ENCODE measurements around the gene EXOC4. TPM values are rescaled to one million over a fixed set of nuclear protein-coding genes. Genes with fewer than 3 reads are reported as not detected.

EXOC4 gene
- total RNA-seq, 1 experiment from 2014 or later: 75.8 TPM

- Histone ChIP-seq H3K14ac (ENCODE audit: insufficient read depth, low read length) (no peak overlapping the region), H2BK15ac (ENCODE audit: low read depth, low read length) (no peak overlapping the region), H4K20me1 (ENCODE audit: control insufficient read depth, insufficient read depth, insufficient read length) (no peaks in the 10 kb centered on the region), H2BK120ac (ENCODE audit: low read depth, low read length, poor library complexity, severe bottlenecking) (no peak overlapping the region), H3K18ac (ENCODE audit: insufficient read length, low read depth, low read length) (no peak overlapping the region), H3K4ac (ENCODE audit: low read depth, low read length) (no peak overlapping the region), H2BK20ac (ENCODE audit: low read depth, low read length, poor library complexity, severe bottlenecking) (no peak overlapping the region), H3K27ac (ENCODE audit: insufficient read length, low read depth, low read length) (no peak overlapping the region), H3K23ac (ENCODE audit: insufficient read length, low read depth, low read length) (no peak overlapping the region), H4K91ac (ENCODE audit: insufficient read length, low read depth, low read length) (no peak overlapping the region), H3K79me1 (ENCODE audit: insufficient read depth, low read depth, low read length, poor library complexity, severe bottlenecking) (no peaks in the 10 kb centered on the region), H3K56ac (ENCODE audit: insufficient read length, low read depth, low read length) (no peak overlapping the region), H3K27me3 (ENCODE audit: insufficient read depth, low read length) (no peaks in the 10 kb centered on the region), H3K23me2 (ENCODE audit: insufficient read length, low read depth, low read length, poor library complexity, severe bottlenecking) (no peaks in the 10 kb centered on the region), H3K79me2 (ENCODE audit: insufficient read depth, low read length) (no peaks in the 10 kb centered on the region), H4K5ac (ENCODE audit: insufficient read length, low read depth, low read length) (no peak overlapping the region), H3K9me3 (ENCODE audit: control insufficient read depth, low read depth, low read length) (no peaks in the 10 kb centered on the region), H2AFZ (ENCODE audit: low read length) (no peak overlapping the region), H3K4me1 (ENCODE audit: insufficient read depth, low read length) (no peaks in the 10 kb centered on the region), H3K4me2 (ENCODE audit: insufficient read depth, insufficient read length, low read length) (no peak overlapping the region), H3T11ph (ENCODE audit: low read length) (no peak overlapping the region), H3K9ac (ENCODE audit: extremely low read depth, insufficient read length, low read length) (no peak overlapping the region), H2BK12ac (ENCODE audit: insufficient read length, low read depth, low read length) (no peak overlapping the region), H2BK5ac (ENCODE audit: insufficient read length, low read length) (no peak overlapping the region), H4K8ac (replicated peaks; ENCODE audit: insufficient read length, low read depth, low read length) (no peak overlapping the region), H2AK5ac (ENCODE audit: insufficient read length, low read length) (no peak overlapping the region)
- H3K36me3 Mint-ChIP-seq (ENCODE audit: insufficient read depth in 1 of 3, low read depth in 3 of 3): peaks cover under 1 to 1% (median under 1%) of the 10 kb centered on the region in 3 experiments; a peak in 6 of 7 replicates
- TF ChIP-seq CTCF (conservative IDR thresholded peaks at IDR 0.05): no peak
- no peak for DNase-seq
- peaks cover 24 to 31% of the 10 kb centered on the region in 2 experiments for H3K4me1 Mint-ChIP-seq
- H3K27me3 Mint-ChIP-seq (ENCODE audit: low read depth): no peaks in the 10 kb centered on the region
- no CpG with 5 or more reads among the region's 1 CpG for WGBS (ENCODE audit: extremely low coverage, insufficient read length, low lambda C conversion rate)
- H3K27ac Mint-ChIP-seq: no peak overlapping the region
- no peak overlapping the region for H3K4me3 Mint-ChIP-seq
- H3K9me3 Mint-ChIP-seq: peaks cover 0 to 2% of the 10 kb centered on the region in 2 experiments; a peak in 1 of 5 replicates
These were observed 166.2 kb downstream of the EXOC4 start for GRCh38 chr7:133419041-133419440.
